ENCODE results near the gene DNAH14. TPM values are rescaled to one million over a fixed set of nuclear protein-coding genes. Genes with fewer than 3 reads are reported as not detected.

DNAH14 gene
- total RNA-seq, 1 experiment from 2014 or later, result 33.2 TPM

DNA sequence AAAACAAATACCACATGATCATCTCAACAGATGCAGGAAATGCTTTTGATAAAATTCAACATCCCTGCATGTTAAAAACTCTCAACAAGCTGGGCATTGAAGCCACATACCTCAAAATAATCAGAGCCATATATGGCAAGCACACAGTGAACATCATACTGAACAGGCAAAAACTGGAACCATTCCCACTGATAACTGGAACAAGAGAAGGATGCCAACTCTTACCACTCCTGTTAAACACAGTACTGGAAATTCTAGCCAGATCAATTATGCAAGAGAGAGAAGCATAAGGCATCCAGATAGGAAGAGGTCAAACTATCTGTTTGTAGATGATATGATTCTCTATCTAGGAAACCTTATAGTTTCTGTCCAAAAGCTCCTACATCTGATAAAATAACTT is 91.6 kb downstream of the DNAH14 start:
- Histone ChIP-seq H3K36me3 (ENCODE audit: control insufficient read depth in 1 of 2, insufficient read depth in 2 of 2, low read length in 2 of 2) (no peaks in the 10 kb centered on the region; a peak in 1 of 4 replicates), H3K9me2 (ENCODE audit: insufficient read depth) (no peaks in the 10 kb centered on the region), H3K4me2 (ENCODE audit: low read length) (no peak overlapping the region), H3K9me3 (ENCODE audit: control insufficient read depth in 1 of 2, insufficient read depth in 1 of 2, low read depth in 1 of 2, low read length in 2 of 2) (no peaks in the 10 kb centered on the region), H2AFZ (ENCODE audit: low read depth, low read length, poor library complexity, severe bottlenecking) (no peak overlapping the region), H3K9ac (ENCODE audit: low read length) (no peak overlapping the region), H3K27ac (ENCODE audit: low read depth, low read length) (no peak overlapping the region), H3K27me3 (ENCODE audit: insufficient read depth, low read length) (no peaks in the 10 kb centered on the region), H4K20me1 (ENCODE audit: insufficient read depth) (no peaks in the 10 kb centered on the region), H3K79me2 (ENCODE audit: insufficient read depth, low read length) (no peaks in the 10 kb centered on the region), H3K4me1 (ENCODE audit: control insufficient read depth in 1 of 2, insufficient read depth in 2 of 2, low read length in 2 of 2) (no peaks in the 10 kb centered on the region), H3K4me3 (replicated peaks in 1 of 2; ENCODE audit: low read depth in 1 of 2, low read length in 2 of 2) (no peak overlapping the region)
- BruUV-seq (replicated peaks), result no TSS peak
- ChIA-PET RAD21 (ENCODE audit: low non-redundant PET in 1 of 2, low total read pairs in 2 of 2, uncharacterized antibody in 2 of 2, unreplicated experiment in 2 of 2) (no interaction called here), CTCF (no interaction called here), POLR2A (no interaction called here)
- ATAC-seq (no peak), DNase-seq (ENCODE audit: low read depth, low spot score) (no peak)
- no peak for TF ChIP-seq JUND (IDR thresholded peaks at IDR 0.05)
- TF ChIP-seq TCF7L2 (IDR thresholded peaks at IDR 0.05; ENCODE audit: borderline replicate concordance, extremely low read depth, insufficient read depth, insufficient read length), result no peak
- TF ChIP-seq ZFX (IDR thresholded peaks at IDR 0.05), result no peak
- no peak for TF ChIP-seq SIN3A (IDR thresholded peaks at IDR 0.05; ENCODE audit: low read depth)
- no peak for TF ChIP-seq FOSL1 (IDR thresholded peaks at IDR 0.05; ENCODE audit: low read depth)
- TF ChIP-seq, protein P1, sequence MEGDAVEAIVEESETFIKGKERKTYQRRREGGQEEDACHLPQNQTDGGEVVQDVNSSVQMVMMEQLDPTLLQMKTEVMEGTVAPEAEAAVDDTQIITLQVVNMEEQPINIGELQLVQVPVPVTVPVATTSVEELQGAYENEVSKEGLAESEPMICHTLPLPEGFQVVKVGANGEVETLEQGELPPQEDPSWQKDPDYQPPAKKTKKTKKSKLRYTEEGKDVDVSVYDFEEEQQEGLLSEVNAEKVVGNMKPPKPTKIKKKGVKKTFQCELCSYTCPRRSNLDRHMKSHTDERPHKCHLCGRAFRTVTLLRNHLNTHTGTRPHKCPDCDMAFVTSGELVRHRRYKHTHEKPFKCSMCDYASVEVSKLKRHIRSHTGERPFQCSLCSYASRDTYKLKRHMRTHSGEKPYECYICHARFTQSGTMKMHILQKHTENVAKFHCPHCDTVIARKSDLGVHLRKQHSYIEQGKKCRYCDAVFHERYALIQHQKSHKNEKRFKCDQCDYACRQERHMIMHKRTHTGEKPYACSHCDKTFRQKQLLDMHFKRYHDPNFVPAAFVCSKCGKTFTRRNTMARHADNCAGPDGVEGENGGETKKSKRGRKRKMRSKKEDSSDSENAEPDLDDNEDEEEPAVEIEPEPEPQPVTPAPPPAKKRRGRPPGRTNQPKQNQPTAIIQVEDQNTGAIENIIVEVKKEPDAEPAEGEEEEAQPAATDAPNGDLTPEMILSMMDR (IDR thresholded peaks at IDR 0.05 in 2 of 3, conservative IDR thresholded peaks at IDR 0.05 in 1 of 3; ENCODE audit: borderline replicate concordance in 1 of 3, insufficient read depth in 1 of 3, low read depth in 2 of 3, low read length in 2 of 3), result no peak
- TF ChIP-seq RAD21 (IDR thresholded peaks at IDR 0.05; ENCODE audit: low read depth), result no peak
- no peak for TF ChIP-seq EGR1 (IDR thresholded peaks at IDR 0.05; ENCODE audit: low read depth)
- TF ChIP-seq EZH2 (IDR thresholded peaks at IDR 0.05), result no peak
- TF ChIP-seq, protein P2, sequence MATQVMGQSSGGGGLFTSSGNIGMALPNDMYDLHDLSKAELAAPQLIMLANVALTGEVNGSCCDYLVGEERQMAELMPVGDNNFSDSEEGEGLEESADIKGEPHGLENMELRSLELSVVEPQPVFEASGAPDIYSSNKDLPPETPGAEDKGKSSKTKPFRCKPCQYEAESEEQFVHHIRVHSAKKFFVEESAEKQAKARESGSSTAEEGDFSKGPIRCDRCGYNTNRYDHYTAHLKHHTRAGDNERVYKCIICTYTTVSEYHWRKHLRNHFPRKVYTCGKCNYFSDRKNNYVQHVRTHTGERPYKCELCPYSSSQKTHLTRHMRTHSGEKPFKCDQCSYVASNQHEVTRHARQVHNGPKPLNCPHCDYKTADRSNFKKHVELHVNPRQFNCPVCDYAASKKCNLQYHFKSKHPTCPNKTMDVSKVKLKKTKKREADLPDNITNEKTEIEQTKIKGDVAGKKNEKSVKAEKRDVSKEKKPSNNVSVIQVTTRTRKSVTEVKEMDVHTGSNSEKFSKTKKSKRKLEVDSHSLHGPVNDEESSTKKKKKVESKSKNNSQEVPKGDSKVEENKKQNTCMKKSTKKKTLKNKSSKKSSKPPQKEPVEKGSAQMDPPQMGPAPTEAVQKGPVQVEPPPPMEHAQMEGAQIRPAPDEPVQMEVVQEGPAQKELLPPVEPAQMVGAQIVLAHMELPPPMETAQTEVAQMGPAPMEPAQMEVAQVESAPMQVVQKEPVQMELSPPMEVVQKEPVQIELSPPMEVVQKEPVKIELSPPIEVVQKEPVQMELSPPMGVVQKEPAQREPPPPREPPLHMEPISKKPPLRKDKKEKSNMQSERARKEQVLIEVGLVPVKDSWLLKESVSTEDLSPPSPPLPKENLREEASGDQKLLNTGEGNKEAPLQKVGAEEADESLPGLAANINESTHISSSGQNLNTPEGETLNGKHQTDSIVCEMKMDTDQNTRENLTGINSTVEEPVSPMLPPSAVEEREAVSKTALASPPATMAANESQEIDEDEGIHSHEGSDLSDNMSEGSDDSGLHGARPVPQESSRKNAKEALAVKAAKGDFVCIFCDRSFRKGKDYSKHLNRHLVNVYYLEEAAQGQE (IDR thresholded peaks at IDR 0.05; ENCODE audit: low read depth), result no peak
- no peak for TF ChIP-seq ZNF274 (IDR thresholded peaks at IDR 0.05; ENCODE audit: low read depth, low read length)
- no peak for TF ChIP-seq ELF1 (IDR thresholded peaks at IDR 0.05; ENCODE audit: borderline replicate concordance, low read depth)
- TF ChIP-seq, protein P3, sequence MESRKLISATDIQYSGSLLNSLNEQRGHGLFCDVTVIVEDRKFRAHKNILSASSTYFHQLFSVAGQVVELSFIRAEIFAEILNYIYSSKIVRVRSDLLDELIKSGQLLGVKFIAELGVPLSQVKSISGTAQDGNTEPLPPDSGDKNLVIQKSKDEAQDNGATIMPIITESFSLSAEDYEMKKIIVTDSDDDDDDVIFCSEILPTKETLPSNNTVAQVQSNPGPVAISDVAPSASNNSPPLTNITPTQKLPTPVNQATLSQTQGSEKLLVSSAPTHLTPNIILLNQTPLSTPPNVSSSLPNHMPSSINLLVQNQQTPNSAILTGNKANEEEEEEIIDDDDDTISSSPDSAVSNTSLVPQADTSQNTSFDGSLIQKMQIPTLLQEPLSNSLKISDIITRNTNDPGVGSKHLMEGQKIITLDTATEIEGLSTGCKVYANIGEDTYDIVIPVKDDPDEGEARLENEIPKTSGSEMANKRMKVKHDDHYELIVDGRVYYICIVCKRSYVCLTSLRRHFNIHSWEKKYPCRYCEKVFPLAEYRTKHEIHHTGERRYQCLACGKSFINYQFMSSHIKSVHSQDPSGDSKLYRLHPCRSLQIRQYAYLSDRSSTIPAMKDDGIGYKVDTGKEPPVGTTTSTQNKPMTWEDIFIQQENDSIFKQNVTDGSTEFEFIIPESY (IDR thresholded peaks at IDR 0.05; ENCODE audit: extremely low read depth, insufficient replicate concordance, low read length), result no peak
- TF ChIP-seq EZH2phosphoT487 (IDR thresholded peaks at IDR 0.05; ENCODE audit: borderline replicate concordance), result no peak
- intact Hi-C loops (cut with micrococcal nuclease), result no loop called here
